Stimulated activated naive B cell treated with anti-CD40 and anti-IgM and Interleukin-4, amounts not matched to agents 10 μg/mL and 1 μg/mL and 100 μg/mL, for 72 hours (primary cell): ENCODE measurements around the gene BHLHA15.
A peak's percentile ranks its signal among the peaks of the same experiment; 100 is the strongest.
"Not testable (repeated sequence)": the region's sequence is repeated elsewhere in the genome, so short reads cannot be mapped to it uniquely, and the experiment has no call there.

ENCODE experiments used
- ATAC-seq, 2 donors: fragments of 150-1000 bp; cut with Tn5 transposase; replicated peaks; 2 replicates each; pipeline ENCODE4 v1.10.0; 2021; ENCODE audit warnings: moderate library complexity in 1 of 2
- DNase-seq: peaks from one replicate; pipeline ENCODE4 v3.0.0; 2021
- H3K27ac Mint-ChIP-seq: one replicate; pipeline ENCODE4 v1.8.0; 2022; ENCODE audit warnings: mild to moderate bottlenecking, mixed read lengths
- H3K27me3 Mint-ChIP-seq, 2 donors: one replicate each; pipeline ENCODE4 v1.8.0; 2022; ENCODE audit warnings: mixed read lengths in 2 of 2
- H3K36me3 Mint-ChIP-seq, 2 donors: one replicate each; pipeline ENCODE4 v1.8.0; 2022; ENCODE audit warnings: mixed read lengths in 2 of 2, mild to moderate bottlenecking in 1 of 2
- H3K4me1 Mint-ChIP-seq, 2 donors: one replicate each; pipeline ENCODE4 v1.8.0; 2022; ENCODE audit warnings: mixed read lengths in 2 of 2, mild to moderate bottlenecking in 1 of 2
- H3K4me3 Mint-ChIP-seq, 2 donors: one replicate each; pipeline ENCODE4 v1.8.0; 2022; ENCODE audit warnings: mild to moderate bottlenecking in 2 of 2, mixed read lengths in 2 of 2, moderate library complexity in 1 of 2
- H3K9me3 Mint-ChIP-seq, 2 donors: one replicate each; pipeline ENCODE4 v1.8.0; 2022; ENCODE audit warnings: mixed read lengths in 2 of 2, mild to moderate bottlenecking in 1 of 2

BHLHA15 gene

DNA sequence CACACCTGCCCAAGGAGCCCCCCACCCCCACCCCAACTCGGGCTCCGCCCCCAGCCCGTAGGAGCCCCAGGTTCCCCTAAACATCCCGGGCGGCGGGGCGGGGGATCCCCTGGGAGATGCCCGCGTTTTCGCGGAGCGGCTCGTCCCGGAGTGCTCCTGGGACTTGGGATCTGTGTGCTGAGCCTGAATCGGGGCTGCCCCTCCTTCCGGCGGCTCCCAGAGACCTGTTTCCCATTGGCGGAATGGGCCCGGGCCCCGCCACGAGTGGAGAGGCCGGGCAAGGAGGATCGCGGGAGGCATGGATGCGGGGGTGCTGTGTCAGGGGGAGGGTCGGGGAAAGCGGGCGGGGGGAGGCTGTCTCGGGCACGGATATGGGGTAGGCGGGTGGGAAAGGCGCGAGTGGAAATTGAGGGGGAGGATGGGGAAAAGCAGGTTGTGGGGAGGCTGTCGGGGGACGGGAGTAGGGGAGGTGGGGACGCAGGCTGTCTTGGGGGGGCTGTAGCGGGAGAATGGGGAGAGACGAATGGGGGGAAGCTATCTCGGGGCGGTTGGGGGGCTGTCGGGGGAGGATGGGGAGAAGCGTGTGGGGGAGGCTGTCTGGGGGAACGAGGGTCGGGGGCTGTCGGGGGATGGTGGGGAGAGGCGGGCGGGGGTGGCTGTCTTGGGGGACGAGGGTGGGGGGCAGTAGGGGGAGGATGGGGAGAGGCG, 572 bp upstream of the BHLHA15 start:
- Mint-ChIP-seq H3K4me1 (peaks cover 3 to 13% of the 10 kb centered on the region in 2 donors), H3K9me3 (no peaks in the 10 kb centered on the region), H3K4me3 (peak overlapping the region; percentile 21 to 59), H3K27ac (no peak overlapping the region), H3K27me3 (peaks cover 14 to 53% of the 10 kb centered on the region in 2 donors), H3K36me3 (peaks cover 17 to 30% of the 10 kb centered on the region in 2 donors)
- no peak for ATAC-seq
- DNase-seq = no peak

DNA sequence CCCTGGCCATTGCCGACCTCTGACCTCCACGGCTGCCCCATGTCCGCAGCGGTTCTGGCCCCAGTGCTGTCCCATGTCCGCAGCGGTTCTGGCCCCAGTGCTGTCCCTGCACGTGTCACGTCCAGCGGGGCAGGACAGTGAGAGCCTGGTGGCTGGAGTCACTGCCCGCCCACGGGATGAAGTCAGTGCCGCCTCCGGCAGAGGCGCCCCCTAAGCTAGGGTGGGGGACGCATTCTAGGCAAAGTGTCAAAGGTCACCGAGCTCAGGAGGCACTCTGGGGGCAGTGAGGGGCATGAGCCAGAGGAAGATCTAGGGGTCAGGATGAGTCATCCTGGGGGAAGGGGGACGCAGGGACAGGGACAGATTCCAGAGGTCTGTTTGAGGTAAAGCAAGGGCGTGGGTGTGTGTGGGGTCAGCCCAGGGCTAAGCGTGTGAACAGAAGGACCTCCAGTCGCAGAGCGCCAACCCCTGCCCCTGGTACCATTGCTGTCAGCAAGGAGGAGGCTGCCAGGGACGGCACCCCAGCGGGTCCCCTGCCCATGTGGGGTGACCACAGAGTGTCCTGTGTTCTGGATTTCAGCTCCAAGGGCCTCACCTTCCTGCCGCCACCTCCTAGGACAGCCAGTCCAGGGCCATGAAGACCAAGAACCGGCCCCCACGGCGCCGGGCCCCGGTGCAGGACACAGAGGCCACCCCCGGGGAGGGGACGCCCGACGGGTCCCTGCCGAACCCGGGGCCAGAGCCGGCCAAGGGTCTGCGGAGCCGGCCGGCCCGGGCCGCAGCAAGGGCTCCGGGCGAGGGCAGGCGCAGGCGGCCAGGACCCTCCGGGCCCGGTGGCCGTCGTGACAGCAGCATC, 665 bp downstream of the BHLHA15 start:
- H3K36me3 Mint-ChIP-seq = peaks cover 15 to 28% of the 10 kb centered on the region in 2 donors
- DNase-seq = no peak
- peaks cover 3 to 13% of the 10 kb centered on the region in 2 donors for H3K4me1 Mint-ChIP-seq
- no peak for ATAC-seq
- peak overlapping the region; percentile 67 for H3K27ac Mint-ChIP-seq
- peak overlapping the region; percentile 44 to 52 for H3K4me3 Mint-ChIP-seq
- no peaks in the 10 kb centered on the region for H3K9me3 Mint-ChIP-seq
- peaks cover 14 to 45% of the 10 kb centered on the region in 2 donors for H3K27me3 Mint-ChIP-seq

DNA sequence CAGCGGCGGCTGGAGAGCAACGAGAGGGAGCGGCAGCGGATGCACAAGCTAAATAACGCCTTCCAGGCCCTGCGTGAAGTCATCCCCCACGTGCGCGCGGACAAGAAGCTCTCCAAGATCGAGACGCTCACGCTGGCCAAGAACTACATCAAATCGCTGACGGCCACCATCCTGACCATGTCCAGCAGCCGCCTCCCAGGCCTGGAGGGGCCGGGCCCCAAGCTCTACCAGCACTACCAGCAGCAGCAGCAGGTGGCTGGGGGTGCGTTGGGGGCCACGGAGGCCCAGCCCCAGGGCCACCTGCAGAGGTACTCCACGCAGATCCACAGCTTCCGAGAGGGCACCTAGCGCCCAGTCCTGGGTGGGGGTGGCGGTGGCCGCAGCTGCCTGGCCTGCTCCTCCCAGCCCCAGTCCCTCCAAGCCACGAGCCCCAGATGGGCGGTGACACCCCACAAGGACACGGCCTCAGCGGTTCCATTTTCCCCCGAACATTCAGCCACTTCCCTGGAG, 1.3 kb downstream of the BHLHA15 start:
- ATAC-seq = no peak
- no peak overlapping the region for H3K27ac Mint-ChIP-seq
- peak overlapping the region; percentile 13 to 37 for H3K4me3 Mint-ChIP-seq

DNA sequence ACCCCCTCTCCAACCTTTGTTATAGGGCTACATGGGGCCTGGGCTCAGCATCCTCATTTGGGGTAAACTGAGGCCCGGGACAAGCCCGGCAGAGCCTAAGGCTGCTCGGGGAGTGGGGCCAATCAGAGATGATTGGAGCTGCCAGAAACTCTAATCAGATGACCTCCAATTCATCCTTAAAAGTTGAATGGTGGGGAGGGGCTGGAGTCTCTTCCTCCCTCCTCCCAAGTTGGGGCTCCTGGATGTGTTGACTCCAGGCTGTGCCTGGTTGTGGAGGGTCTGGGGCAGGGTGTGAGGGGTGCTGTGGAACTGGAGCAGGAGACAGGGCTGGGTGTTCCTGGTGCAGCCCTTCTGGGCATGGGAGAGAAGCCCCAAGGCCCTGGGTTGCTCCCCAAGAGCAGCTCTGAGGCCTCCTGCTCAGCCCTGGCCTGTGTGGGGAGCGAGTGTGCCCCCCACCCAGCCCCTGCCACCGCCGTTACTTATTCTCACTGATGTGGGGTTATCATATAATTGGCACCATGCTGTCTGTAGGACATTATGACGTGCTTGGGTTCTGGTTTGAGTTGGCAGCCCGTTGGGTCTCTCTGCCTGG, 2.2 kb downstream of the BHLHA15 start:
- H3K4me3 Mint-ChIP-seq = no peak overlapping the region
- ATAC-seq (no peak), DNase-seq (no peak)
- H3K27me3 Mint-ChIP-seq = peaks cover 14 to 44% of the 10 kb centered on the region in 2 donors
- peaks cover 10 to 19% of the 10 kb centered on the region in 2 donors for H3K4me1 Mint-ChIP-seq
- no peak overlapping the region for H3K27ac Mint-ChIP-seq
- H3K9me3 Mint-ChIP-seq = no peaks in the 10 kb centered on the region
- H3K36me3 Mint-ChIP-seq = peaks cover 18 to 29% of the 10 kb centered on the region in 2 donors

More for the DNA sequence above, 1.3 kb downstream of the BHLHA15 start:
- no peak for DNase-seq
- no peaks in the 10 kb centered on the region for H3K9me3 Mint-ChIP-seq
- H3K36me3 Mint-ChIP-seq = peaks cover 13 to 23% of the 10 kb centered on the region in 2 donors
- H3K27me3 Mint-ChIP-seq = peaks cover 14 to 39% of the 10 kb centered on the region in 2 donors
- H3K4me1 Mint-ChIP-seq = peaks cover 3 to 13% of the 10 kb centered on the region in 2 donors

DNA sequence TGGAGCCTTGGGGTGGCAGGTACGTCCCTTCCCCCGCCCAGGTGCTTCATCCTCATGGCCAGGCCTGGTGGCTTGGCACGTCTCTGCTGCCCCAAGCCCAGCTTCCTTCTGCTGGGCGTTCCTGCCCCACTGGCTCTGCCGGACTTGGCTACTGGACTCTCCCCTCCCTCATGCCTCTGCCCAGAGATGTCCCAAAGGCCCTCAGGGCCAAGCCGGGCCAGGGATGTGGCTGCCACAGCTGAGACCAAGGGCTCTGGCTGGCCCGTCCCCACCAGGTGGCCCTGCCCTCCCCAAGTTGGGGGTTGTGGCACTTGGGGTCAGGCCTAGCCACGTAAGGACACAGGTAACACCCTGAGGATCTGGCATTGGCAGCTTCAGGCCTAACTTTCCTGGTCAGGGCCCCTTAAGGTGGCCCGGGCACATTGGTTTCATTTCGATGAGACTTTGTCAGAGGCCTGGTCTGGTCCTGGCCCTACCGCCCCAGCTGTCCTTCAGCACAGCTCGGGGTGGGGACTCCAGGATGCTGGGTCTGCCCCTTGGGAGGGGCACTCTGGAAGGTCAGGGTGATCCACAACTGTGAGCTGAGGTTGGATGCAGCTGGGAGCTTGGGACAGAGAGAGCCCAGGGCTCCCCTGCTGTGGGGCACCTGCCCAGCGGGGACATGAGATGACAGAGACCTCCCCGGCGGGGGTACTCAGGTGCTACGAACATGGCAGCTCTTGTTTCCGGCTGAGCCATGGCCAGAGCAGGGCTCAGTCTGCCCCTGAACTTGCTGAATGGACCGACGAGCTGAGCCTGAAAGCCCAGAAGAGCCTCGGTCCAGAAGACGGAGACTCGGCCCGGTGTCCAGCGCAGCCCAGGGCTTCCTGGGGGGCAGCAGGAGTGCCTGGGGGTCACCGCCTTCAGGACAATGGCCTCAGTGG, 2.9 kb downstream of the BHLHA15 start:
- Mint-ChIP-seq H3K9me3 (no peaks in the 10 kb centered on the region), H3K4me3 (no peak overlapping the region), H3K4me1 (peaks cover 14 to 27% of the 10 kb centered on the region in 2 donors), H3K27ac (no peak overlapping the region), H3K36me3 (peaks cover 20 to 30% of the 10 kb centered on the region in 2 donors), H3K27me3 (peaks cover 11 to 47% of the 10 kb centered on the region in 2 donors)
- ATAC-seq (no peak), DNase-seq (no peak)

DNA sequence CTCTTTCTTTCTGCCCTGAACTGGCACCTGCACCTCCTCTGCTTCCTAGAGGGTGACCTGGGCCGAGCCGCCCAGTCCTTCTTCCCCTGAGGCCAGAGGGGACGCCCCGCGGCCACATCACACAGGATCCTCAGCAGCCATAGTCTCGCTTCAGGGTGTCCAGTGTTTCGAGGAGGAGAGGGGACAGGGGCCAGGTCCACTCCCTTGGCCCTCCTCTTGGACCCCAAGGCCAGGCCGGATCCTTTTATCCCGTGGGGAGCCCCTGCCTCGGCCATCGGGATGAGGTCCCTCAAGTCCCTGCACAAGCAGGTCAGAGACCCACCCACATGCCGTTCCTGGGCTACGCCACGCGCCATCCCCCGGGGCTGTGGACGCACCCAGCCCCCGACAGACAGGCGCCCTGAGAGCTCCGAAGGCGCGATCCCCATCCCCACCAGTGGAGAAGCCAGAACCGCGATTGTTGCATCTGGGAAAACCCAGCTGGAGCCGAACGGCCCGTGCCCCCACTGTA, 3.6 kb downstream of the BHLHA15 start:
- peaks cover 23 to 32% of the 10 kb centered on the region in 2 donors for H3K36me3 Mint-ChIP-seq
- DNase-seq (no peak), ATAC-seq (no peak)
- H3K27me3 Mint-ChIP-seq = peaks cover 13 to 44% of the 10 kb centered on the region in 2 donors
- peaks cover 20 to 34% of the 10 kb centered on the region in 2 donors for H3K4me1 Mint-ChIP-seq
- no peak overlapping the region for H3K4me3 Mint-ChIP-seq
- no peaks in the 10 kb centered on the region for H3K9me3 Mint-ChIP-seq
- no peak overlapping the region for H3K27ac Mint-ChIP-seq

DNA sequence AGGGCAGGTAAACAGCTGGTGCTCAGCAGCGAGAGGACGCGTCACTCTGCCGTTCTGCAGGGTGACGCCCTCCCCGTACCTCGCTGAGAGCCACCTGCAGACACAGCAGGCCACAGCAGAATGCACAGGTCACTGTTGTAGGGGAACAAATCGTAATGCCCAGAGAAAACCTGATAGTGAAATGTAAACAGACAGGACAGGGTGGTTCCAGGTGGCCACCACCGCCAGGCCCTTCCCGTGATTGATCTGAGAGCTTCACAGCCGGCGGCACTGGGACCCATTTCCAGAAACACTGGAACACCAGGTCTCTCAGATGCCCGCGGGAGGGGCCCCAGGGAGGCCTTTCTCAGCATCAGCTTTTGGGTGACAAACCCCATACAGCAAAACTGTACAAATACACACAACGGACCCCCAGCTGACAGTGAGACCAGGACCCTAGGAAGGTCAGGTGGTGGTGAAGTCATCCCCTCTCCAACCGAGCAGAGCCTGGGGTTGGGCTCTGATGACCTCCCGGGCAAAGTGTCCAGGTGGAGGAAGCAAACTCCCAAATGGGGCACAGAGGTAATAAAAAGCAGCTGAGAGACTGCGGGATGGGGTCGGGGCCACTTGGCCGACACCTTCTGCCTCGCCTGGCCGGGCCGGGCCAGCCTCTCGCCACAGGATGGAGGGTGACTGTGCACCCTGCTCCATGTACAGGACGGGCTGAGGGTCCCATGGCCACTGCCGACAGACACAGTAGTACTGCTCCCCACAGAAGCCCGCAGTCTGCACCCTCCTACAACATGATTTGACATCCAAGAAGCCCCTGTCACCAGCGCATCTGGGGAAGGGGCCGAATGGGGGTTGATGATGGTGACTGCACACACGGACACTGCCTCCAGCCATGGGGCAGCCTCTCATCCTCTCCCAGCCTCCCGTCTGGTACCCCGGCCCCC, 4.6 kb downstream of the BHLHA15 start:
- Mint-ChIP-seq H3K27me3 (peaks cover 10 to 39% of the 10 kb centered on the region in 2 donors), H3K36me3 (peaks cover 23 to 29% of the 10 kb centered on the region in 2 donors), H3K9me3 (no peaks in the 10 kb centered on the region), H3K4me3 (no peak overlapping the region), H3K4me1 (peaks cover 20 to 36% of the 10 kb centered on the region in 2 donors), H3K27ac (no peak overlapping the region)
- ATAC-seq = no peak
- no peak for DNase-seq

DNA sequence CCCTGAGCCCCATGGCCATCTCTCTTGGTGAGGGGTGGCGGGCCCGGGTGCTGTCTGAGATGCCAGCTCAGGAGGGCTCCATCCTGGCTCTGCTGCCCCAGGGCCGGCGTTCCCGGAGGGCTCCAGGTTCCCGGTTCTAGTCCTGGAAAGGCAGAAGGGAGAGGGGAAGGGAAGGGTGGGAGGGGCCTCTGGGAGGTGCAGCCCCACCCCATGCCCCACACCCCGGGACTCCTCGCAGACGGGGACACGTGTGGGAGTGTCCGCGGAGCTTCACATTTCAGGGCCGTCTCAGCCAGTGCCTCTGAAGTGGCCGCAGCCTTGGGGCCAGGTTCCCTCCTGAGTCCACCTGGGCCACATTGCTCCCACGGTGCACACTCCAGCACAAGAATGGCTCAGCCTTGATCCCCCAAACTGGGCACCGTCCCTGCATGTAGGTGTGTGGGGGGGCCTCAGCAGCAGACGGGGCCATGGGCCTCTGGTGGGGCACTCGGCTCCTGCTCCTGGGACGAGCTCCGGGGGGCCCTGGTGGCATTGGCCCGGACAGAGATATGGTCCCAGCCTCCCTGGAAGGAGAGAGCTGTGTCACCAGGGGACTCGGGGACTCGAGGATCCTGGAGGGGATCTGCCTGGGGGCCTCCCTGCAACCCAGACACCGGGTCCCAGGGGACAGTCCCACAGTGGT, 5.8 kb downstream of the BHLHA15 start:
- Mint-ChIP-seq H3K4me3 (no peak overlapping the region), H3K9me3 (no peaks in the 10 kb centered on the region), H3K27ac (no peak overlapping the region), H3K27me3 (peaks cover 5 to 32% of the 10 kb centered on the region in 2 donors), H3K36me3 (peaks cover 31 to 38% of the 10 kb centered on the region in 2 donors), H3K4me1 (peaks cover 18 to 29% of the 10 kb centered on the region in 2 donors)
- DNase-seq = no peak
- ATAC-seq = no peak

DNA sequence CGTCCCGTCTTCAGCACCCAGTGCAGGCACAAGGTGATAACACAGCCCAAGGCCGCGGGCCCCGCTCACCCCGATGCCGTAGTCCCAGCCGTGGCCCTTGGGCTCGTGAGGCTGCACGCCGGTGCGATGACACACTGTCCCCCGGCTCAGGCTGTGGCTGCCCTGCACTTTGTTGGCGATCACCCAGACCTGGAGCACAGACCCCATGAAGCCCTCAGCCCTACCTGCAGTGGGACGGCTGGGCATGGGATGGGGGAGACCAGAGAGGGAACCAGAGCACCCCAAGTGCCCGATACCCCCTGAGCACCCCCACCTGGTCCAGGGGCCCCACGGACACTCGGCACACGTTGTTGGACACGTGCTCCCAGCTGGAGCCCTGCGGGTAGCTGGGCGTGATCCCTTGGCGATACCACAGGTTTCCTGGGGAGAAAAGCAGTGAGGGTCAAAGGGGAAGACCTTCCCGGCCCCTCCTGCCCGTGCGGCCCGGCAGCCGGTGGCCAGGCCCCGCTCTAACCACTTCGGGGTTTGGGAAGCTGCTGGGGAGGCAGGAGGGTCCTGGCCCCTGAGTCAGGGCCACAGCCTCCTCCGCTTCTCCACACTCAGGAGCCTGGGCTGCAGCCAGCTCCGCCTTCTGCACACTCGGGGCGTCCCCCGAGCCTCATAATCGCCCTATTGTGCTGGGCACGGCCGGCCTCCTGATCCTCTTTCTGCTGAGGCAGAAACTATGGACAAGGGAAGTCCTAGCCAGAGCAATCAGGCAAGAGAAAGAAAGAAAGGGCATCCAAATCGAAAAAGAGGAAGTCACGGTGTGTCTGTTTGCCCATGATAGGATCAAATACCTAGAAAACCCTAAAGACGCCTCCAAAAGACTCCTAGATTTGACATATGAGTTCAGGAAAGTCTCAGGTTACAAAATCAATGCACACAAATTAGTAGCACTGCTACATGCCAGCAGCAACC, 6.7 kb downstream of the BHLHA15 start:
- Mint-ChIP-seq H3K4me1 (peaks cover 18 to 24% of the 10 kb centered on the region in 2 donors), H3K9me3 (no peaks in the 10 kb centered on the region), H3K27me3 (peaks cover 5 to 26% of the 10 kb centered on the region in 2 donors), H3K4me3 (peak overlapping the region; percentile 11 to 56), H3K27ac (peak overlapping the region; percentile 37), H3K36me3 (peaks cover 33 to 38% of the 10 kb centered on the region in 2 donors)
- peak; percentile 54 to 81 for ATAC-seq
- DNase-seq = peak; percentile 20

DNA sequence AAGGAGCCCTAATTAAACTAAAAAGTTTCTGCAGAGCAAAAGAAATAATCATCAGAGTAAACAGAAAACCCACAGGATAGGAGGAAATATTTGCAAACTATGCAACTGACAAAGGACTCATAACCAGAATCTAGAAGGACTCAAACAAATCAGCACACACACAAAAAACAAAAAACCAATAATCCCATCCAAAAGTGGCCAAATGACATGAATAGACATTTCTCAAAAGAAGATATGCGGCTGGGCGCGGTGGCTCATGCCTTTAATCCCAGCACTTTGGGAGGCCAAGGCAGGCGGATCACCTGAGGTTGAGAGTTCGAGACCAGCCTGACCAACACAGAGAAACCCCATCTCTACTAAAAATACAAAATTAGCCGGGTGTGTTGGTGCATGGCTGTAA, 8.1 kb downstream of the BHLHA15 start:
- peaks cover 20 to 23% of the 10 kb centered on the region in 2 donors for H3K4me1 Mint-ChIP-seq
- ATAC-seq, H3K9me3 Mint-ChIP-seq, DNase-seq, H3K4me3 Mint-ChIP-seq, H3K27ac Mint-ChIP-seq: not testable (repeated sequence)
- peaks cover 5 to 14% of the 10 kb centered on the region in 2 donors for H3K27me3 Mint-ChIP-seq
- peaks cover 35 to 43% of the 10 kb centered on the region in 2 donors for H3K36me3 Mint-ChIP-seq
